Endothelial cell of umbilical vein (primary cell): ENCODE data around the gene ALK. TPM values are rescaled to one million over a fixed set of nuclear protein-coding genes. Genes with fewer than 3 reads are reported as not detected.

Experiments used
- BruUV-seq: library from RNA; stranded (reverse); fragments of 400-500 nt; replicated peaks from 2 replicates; lab custom pipeline; 2021; lab: Mats Ljungman, UMichigan
- CTCF ChIA-PET: fragments of 300-600, 350-600 bp; sonication (Branson Sonifier 250); formaldehyde crosslinking; loops from one replicate; lab custom pipeline; 2021; ENCODE audit warnings: antibody characterized with exemption, inconsistent platforms; lab: Charles Lee
- POLR2A ChIA-PET: fragments of 300-600, 350-600 bp; sonication (Branson Sonifier 250); formaldehyde crosslinking; loops from one replicate; lab custom pipeline; 2021; ENCODE audit warnings: antibody characterized with exemption, inconsistent platforms; lab: Charles Lee
- DNase-seq: peaks from one replicate; pipeline ENCODE4 v3.0.0-alpha.2; 2011; ENCODE audit warnings: low read depth, low spot score
- FAIRE-seq: peaks from 2 replicates; lab custom pipeline; 2011; peaks lifted over from hg19 to GRCh38; lab: Jason Lieb, UNC
- H2AFZ ChIP-seq: 2 replicates; pipeline ENCODE4 v1.6.0; 2012; ENCODE audit warnings: low read depth, low read length, control low read depth, inconsistent platforms
- H3K27ac ChIP-seq: 2 replicates; pipeline ENCODE4 v1.5.1; 2011; ENCODE audit warnings: low read depth, mild to moderate bottlenecking, control low read depth, low read length, moderate library complexity; ENCODE audit not compliant: insufficient read depth
- H3K27me3 ChIP-seq, 2 experiments: 2 replicates each; pipeline versions ENCODE4 v1.6.0 to v1.6.1; 2011; ENCODE audit warnings: low read length in 2 of 2, mixed read lengths in 1 of 2; ENCODE audit not compliant: control insufficient read depth in 2 of 2, insufficient read depth in 2 of 2
- H3K36me3 ChIP-seq, 2 experiments: 2 replicates in 1 of 2; 3 replicates in 1 of 2; pipeline ENCODE4 v1.5.1; 2011; ENCODE audit warnings: low read length in 2 of 2, mild to moderate bottlenecking in 1 of 2, moderate library complexity in 1 of 2; ENCODE audit not compliant: control insufficient read depth in 2 of 2, insufficient read depth in 2 of 2; ENCODE audit errors: extremely low read depth in 1 of 2
- H3K4me1 ChIP-seq: 3 replicates; pipeline ENCODE4 v1.5.1; 2011; ENCODE audit warnings: mild to moderate bottlenecking, low read length; ENCODE audit not compliant: control insufficient read depth, insufficient read depth; ENCODE audit errors: extremely low read depth
- H3K4me2 ChIP-seq: 2 replicates; pipeline ENCODE4 v1.6.1; 2011; ENCODE audit warnings: low read length, control low read depth, mixed read lengths; ENCODE audit not compliant: insufficient read depth
- H3K4me3 ChIP-seq, 3 experiments: fragments of 200-600 bp in 1 of 3; sonication (generic), shearing (Covaris generic) in 1 of 3; replicated peaks in 1 of 3; 2 replicates each; pipeline ENCODE4 v1.5.1; 2011 to 2016; ENCODE audit warnings: control low read depth in 3 of 3, low read length in 3 of 3, mild to moderate bottlenecking in 2 of 3, inconsistent platforms in 1 of 3, low read depth in 1 of 3, moderate library complexity in 1 of 3; ENCODE audit not compliant: insufficient read depth in 1 of 3
- H3K79me2 ChIP-seq: 2 replicates; pipeline ENCODE4 v1.6.0; 2012; ENCODE audit warnings: low read length, inconsistent platforms; ENCODE audit not compliant: control insufficient read depth, insufficient read depth
- H3K9ac ChIP-seq: replicated peaks from 2 replicates; pipeline ENCODE3; 2011; ENCODE audit warnings: low read length, control low read depth; ENCODE audit not compliant: insufficient read depth; ENCODE audit errors: extremely low read depth
- H3K9me1 ChIP-seq: replicated peaks from 3 replicates; pipeline ENCODE4 v1.6.0; 2011; ENCODE audit warnings: mild to moderate bottlenecking, low read length; ENCODE audit not compliant: control insufficient read depth, insufficient read depth; ENCODE audit errors: extremely low read depth
- H3K9me3 ChIP-seq: replicated peaks from 2 replicates; pipeline ENCODE4 v1.5.1; 2012; ENCODE audit warnings: low read length, inconsistent platforms; ENCODE audit not compliant: control insufficient read depth, insufficient read depth
- H4K20me1 ChIP-seq: replicated peaks from 2 replicates; pipeline ENCODE3; 2011; ENCODE audit warnings: mild to moderate bottlenecking, low read length; ENCODE audit not compliant: control insufficient read depth, insufficient read depth; ENCODE audit errors: extremely low read depth
- CTCF ChIP-seq, 2 donors: IDR thresholded peaks; 1 replicate in 1 of 2; 2 replicates in 1 of 2; pipeline ENCODE4 v1.5.1; 2011; ENCODE audit warnings: low read length in 2 of 2, mild to moderate bottlenecking in 2 of 2, moderate library complexity in 2 of 2, control low read depth in 1 of 2, inconsistent platforms in 1 of 2, low read depth in 1 of 2; ENCODE audit not compliant: insufficient read depth in 1 of 2; ENCODE audit errors: extremely low read depth in 1 of 2
- EZH2 ChIP-seq: IDR thresholded peaks from 2 replicates; pipeline ENCODE4 v1.6.1; 2012; ENCODE audit warnings: borderline replicate concordance, low read depth, mild to moderate bottlenecking, moderate library complexity, low read length, inconsistent platforms; ENCODE audit not compliant: severe bottlenecking
- FOS ChIP-seq: IDR thresholded peaks from 2 replicates; pipeline ENCODE4 v1.6.1; 2011; ENCODE audit warnings: mild to moderate bottlenecking, low read length, moderate library complexity, borderline replicate concordance; ENCODE audit not compliant: insufficient read depth
- GATA2 ChIP-seq: IDR thresholded peaks from 2 replicates; pipeline ENCODE4 v1.7.0; 2011; ENCODE audit warnings: low read depth, mild to moderate bottlenecking, moderate library complexity, mixed read lengths, low read length; ENCODE audit not compliant: insufficient read length, insufficient read depth
- JUN ChIP-seq: IDR thresholded peaks from 2 replicates; pipeline ENCODE4 v1.6.1; 2011; ENCODE audit warnings: borderline replicate concordance, low read depth; ENCODE audit not compliant: insufficient read length, insufficient read depth
- MYC ChIP-seq: IDR thresholded peaks from one replicate; pipeline ENCODE4 v1.6.1; 2011; ENCODE audit warnings: mild to moderate bottlenecking, low read depth, low read length
- POLR2A ChIP-seq: IDR thresholded peaks from 2 replicates; pipeline ENCODE4 v1.6.1; 2012; ENCODE audit warnings: low read depth, mild to moderate bottlenecking, control low read depth, low read length
- POLR2AphosphoS5 ChIP-seq: IDR thresholded peaks from 2 replicates; pipeline ENCODE4 v1.6.1; 2012; ENCODE audit warnings: low read depth, mild to moderate bottlenecking, control low read depth, low read length, moderate library complexity; ENCODE audit not compliant: insufficient read depth
- dilution Hi-C: fragments of 300-500 bp; cut with MboI; formaldehyde crosslinking; loops from one replicate; pipeline ENCODE4 v1.15.0; 2019; ENCODE audit warnings: low sequenced_read_pairs; ENCODE audit not compliant: extremely low pct_ligation_motif_present
- intact Hi-C: fragments of 100-400 bp; cut with micrococcal nuclease; formaldehyde crosslinking; loops from one replicate; pipeline ENCODE4 v1.10.0; 2022
- polyA plus RNA-seq, 4 experiments: library from polyadenylated mRNA; depleted of rRNA in 3 of 4; stranded (reverse) in 3 of 4; unstranded in 1 of 4; fragments of >200 nt; gene quantifications; 2 replicates each; pipeline versions ENCODE4 v1.2.1 to v1.2.3, GENCODE V29; 2011 to 2012; ENCODE audit warnings: missing spikeins in 1 of 4
- total RNA-seq: library from RNA; stranded (reverse); gene quantifications from 2 replicates; pipeline ENCODE4 v1.2.3, GENCODE V29; 2021
- TF ChIP-seq, protein P1 (sequence below): IDR thresholded peaks from 2 replicates; pipeline ENCODE4 v1.6.1; 2011; ENCODE audit not compliant: insufficient read depth, insufficient read length

ALK gene
- total and polyA plus RNA-seq, 2 donors (not counting 3 experiments of a cell fraction or from before 2014, with no cell fraction given): not detected

DNA sequence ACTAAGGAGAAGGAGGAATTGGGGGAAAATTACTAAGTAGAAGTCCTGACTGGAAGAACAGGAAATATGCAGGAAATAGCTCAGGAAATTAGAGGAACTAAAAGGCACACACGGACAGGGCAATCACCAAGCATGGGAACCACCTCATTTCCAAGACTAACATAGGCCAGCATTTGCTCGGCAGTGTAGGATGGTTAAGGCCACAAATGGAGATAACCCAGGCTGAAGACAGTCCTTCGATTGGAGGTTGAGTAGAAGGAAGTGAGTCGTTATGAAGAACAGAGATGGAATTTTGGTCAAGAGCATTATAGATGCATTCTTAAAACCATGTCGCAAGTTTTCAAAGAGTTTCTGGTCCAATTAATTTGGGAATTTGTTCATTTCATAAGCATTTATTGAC lies 401.4 kb downstream of the ALK start:
- TF ChIP-seq, protein P1, sequence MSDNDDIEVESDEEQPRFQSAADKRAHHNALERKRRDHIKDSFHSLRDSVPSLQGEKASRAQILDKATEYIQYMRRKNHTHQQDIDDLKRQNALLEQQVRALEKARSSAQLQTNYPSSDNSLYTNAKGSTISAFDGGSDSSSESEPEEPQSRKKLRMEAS: no peak
- TF ChIP-seq GATA2 (no peak), POLR2AphosphoS5 (no peak), FOS (no peak), MYC (no peak), CTCF (IDR thresholded peaks at IDR 0.05; ENCODE audit: extremely low read depth in 1 of 2, insufficient read depth in 1 of 2, low read depth in 1 of 2, low read length in 2 of 2) (no peak), EZH2 (no peak), JUN (no peak), POLR2A (no peak)
- Histone ChIP-seq H3K9ac (no peak overlapping the region), H3K27ac (no peak overlapping the region), H3K79me2 (no peaks in the 10 kb centered on the region), H3K4me1 (no peaks in the 10 kb centered on the region), H3K27me3 (no peaks in the 10 kb centered on the region), H3K4me2 (no peak overlapping the region), H3K9me3 (peaks cover 2% of the 10 kb centered on the region), H3K9me1 (no peaks in the 10 kb centered on the region), H3K4me3 (no peak overlapping the region), H2AFZ (no peak overlapping the region), H4K20me1 (no peaks in the 10 kb centered on the region), H3K36me3 (no peaks in the 10 kb centered on the region)
- no peak for FAIRE-seq
- no TSS peak for BruUV-seq
- intact Hi-C loops (no loop called here), dilution Hi-C loops (no loop called here)
- DNase-seq: no peak
- CTCF ChIA-PET: no interaction called here
- POLR2A ChIA-PET: no interaction called here
